Fibroblast of pulmonary artery (primary cell): Measurements from ENCODE around the gene NCSTN.
"Not testable (repeated sequence)": the region's sequence is repeated elsewhere in the genome, so short reads cannot be mapped to it uniquely, and the experiment has no call there.

Experiments
- DNase-seq: peaks from one replicate; pipeline ENCODE4 v3.0.0-alpha.2; 2010; ENCODE audit warnings: low read depth
- H3K4me3 ChIP-seq: replicated peaks from 2 replicates; pipeline ENCODE4 v1.5.1; 2011; ENCODE audit warnings: low read depth, mild to moderate bottlenecking, control low read depth, low read length, moderate library complexity
- CTCF ChIP-seq: IDR thresholded peaks from 2 replicates; pipeline ENCODE4 v1.5.1; 2011; ENCODE audit warnings: mild to moderate bottlenecking, control low read depth, low read length, inconsistent platforms; ENCODE audit errors: missing control alignments

NCSTN gene

GRCh38 chr1:160375788-160376524 is 32.8 kb downstream of the NCSTN start:
- no peak for TF ChIP-seq CTCF
- no peak for DNase-seq
- no peak overlapping the region for H3K4me3 ChIP-seq

GRCh38 chr1:160376525-160377131 is 33.4 kb downstream of the NCSTN start:
- peak; percentile 81 for DNase-seq
- peak; percentile 100 for TF ChIP-seq CTCF
- H3K4me3 ChIP-seq: no peak overlapping the region

GRCh38 chr1:160377585-160378206 is 34.5 kb downstream of the NCSTN start:
- TF ChIP-seq CTCF: no peak
- no peak overlapping the region for H3K4me3 ChIP-seq
- peak; percentile 10 for DNase-seq

- H3K4me3 ChIP-seq, DNase-seq: not testable (repeated sequence)
Observed at GRCh38 chr1:160384812-160385211, 41.6 kb downstream of the NCSTN start.

- not testable (repeated sequence) for DNase-seq, H3K4me3 ChIP-seq
Observed at GRCh38 chr1:160388406-160388805, 45.2 kb downstream of the NCSTN start.

- TF ChIP-seq CTCF: no peak
- no peak overlapping the region for H3K4me3 ChIP-seq
- no peak for DNase-seq
Observed at GRCh38 chr1:160394673-160395072, 51.5 kb downstream of the NCSTN start.

- no peak for DNase-seq
- no peak overlapping the region for H3K4me3 ChIP-seq
- no peak for TF ChIP-seq CTCF
Observed at GRCh38 chr1:160397651-160398050, 54.5 kb downstream of the NCSTN start.

GRCh38 chr1:160398823-160399222 is 55.6 kb downstream of the NCSTN start:
- no peak for DNase-seq
- no peak for TF ChIP-seq CTCF
- no peak overlapping the region for H3K4me3 ChIP-seq
